Heart right ventricle (tissue), 16 donors: ENCODE measurements around the gene SH3RF3. TPM values are rescaled to one million over a fixed set of nuclear protein-coding genes. Genes with fewer than 3 reads are reported as not detected.

Experiments
- ATAC-seq, 8 donors: fragments of 200-7000 bp; cut with Tn5 transposase; one replicate each; pipeline ENCODE4 v1.9.1; 2020; ENCODE audit warnings: mild to moderate bottlenecking in 8 of 8, moderate library complexity in 8 of 8, moderate number of reproducible peaks in 1 of 8
- DNase-seq, 2 donors: peaks; one replicate each; pipeline ENCODE4 v3.0.0-alpha.2; 2020
- H3K27ac ChIP-seq, 10 donors: fragments of 200-600 bp; sonication (generic) in 2 of 10; one replicate each; pipeline versions ENCODE4 v1.5.0 to v1.8.0; 2020 to 2022; ENCODE audit warnings: mild to moderate bottlenecking in 3 of 10
- H3K27me3 ChIP-seq, 7 donors: fragments of 200-600 bp; one replicate each; pipeline ENCODE4 v1.8.0; 2021 to 2022; ENCODE audit warnings: mild to moderate bottlenecking in 2 of 7
- H3K36me3 ChIP-seq, 9 donors: fragments of 200-600 bp; sonication (generic) in 1 of 9; one replicate each; pipeline versions ENCODE4 v1.5.0 to v1.8.0; 2020 to 2022; ENCODE audit warnings: mild to moderate bottlenecking in 2 of 9
- H3K4me1 ChIP-seq, 9 donors: fragments of 200-600 bp; sonication (generic) in 1 of 9; one replicate each; pipeline versions ENCODE4 v1.5.0 to v1.8.0; 2020 to 2022; ENCODE audit warnings: mild to moderate bottlenecking in 4 of 9
- H3K4me3 ChIP-seq, 10 donors: fragments of 200-600 bp; sonication (generic) in 2 of 10; one replicate each; pipeline versions ENCODE4 v1.5.0 to v1.8.0; 2020 to 2022; ENCODE audit warnings: mild to moderate bottlenecking in 7 of 10, moderate library complexity in 2 of 10
- H3K9me3 ChIP-seq, 11 donors: fragments of 200-600 bp in 10 of 11; sonication (generic) in 2 of 11; one replicate each; pipeline versions ENCODE4 v1.5.0 to v1.8.0; 2013 to 2022; ENCODE audit warnings: mild to moderate bottlenecking in 2 of 11, control low read depth in 1 of 11, moderate library complexity in 1 of 11
- WGBS, 2 donors: extraction: QIAGEN DNeasy Blood & Tissue Kit; methylation state at CpG; one replicate each; pipeline ENCODE4 v1.1.7; 2013; ENCODE audit warnings: inconsistent platforms in 1 of 2; 5-methylcytosine and 5-hydroxymethylcytosine counted together
- intact Hi-C, 10 donors: fragments of 100-400 bp; cut with DNase I; formaldehyde crosslinking; loops; one replicate each; pipeline versions ENCODE4 v1.11.1 to v1.14.2; 2022
- polyA plus RNA-seq, 2 donors: library from polyadenylated mRNA; stranded (reverse); fragments of 200-250 nt; gene quantifications; one replicate each; pipeline ENCODE4 v1.2.3, GENCODE V29; 2013
- total RNA-seq, 10 donors: library from RNA; stranded (reverse); fragmentation: NEBNext Ultra II Directional in 3 of 10; extraction: Animal tissue kit (Norgen Biotek cat#: 25700) in 3 of 10; gene quantifications; one replicate each; pipeline versions ENCODE4 v1.2.1 to v1.2.4, GENCODE V29; 2021 to 2023
- TF ChIP-seq, protein P1 (sequence below), 9 donors: fragments of 200-600 bp; sonication (generic) in 2 of 9; IDR thresholded peaks; one replicate each; pipeline versions ENCODE4 v1.5.0 to v1.8.0; 2021 to 2022; ENCODE audit warnings: antibody characterized with exemption in 9 of 9, mild to moderate bottlenecking in 5 of 9, moderate library complexity in 1 of 9
- donor health status: Arrhythmogenic right ventricular cardiomyopathy.
- donor health status: ischemic (EF 13 %, LVEDD 7.1; RV severe dilation, severe dysfunction).
- donor health status: healthy with polysubstance abuse.
- donor health status: DM: no; HTN: yes; CAD: no.
- donor health status: DM: no; HTN: no; CAD: no.
- donor health status: ischemic (EF 25% LVEDD 6.9; RV normal size, moderate dysfunction).
- donor health status: ischemic (EF 25% LVEDD 5.7; RV mildly dilated, moderate dysfunction).
- donor health status: healthy.
- donor health status: DM: yes; HTN: yes; CAD: no.
- donor health status: Ischemic cardiomyopathy.
- donor health status: ischemic (EF 35%, LVEDD 5.7; RV mildly dilated, moderate dysfunction).
- donor health status: nonischemic (EF 11% LVEDD 7.7; RV severe dilation, severe dysfunction).
- donor health status: DM: yes; HTN: yes; CAD: no.
- donor health status: PGD.
- donor health status: ischemic (EF 29% LVEDD 5.4; RV normal size, mild dysfunction).
- donor health status: nonischemic (EF 23%, LVEDD 6.1; RV moderate dilation, normal function).

SH3RF3 gene
- total and polyA plus RNA-seq, 12 donors = 5.0 to 11.5 (median 8.6) TPM

GRCh38 chr2:109446278-109447131 is 317.5 kb downstream of the SH3RF3 start:
- Histone ChIP-seq H3K4me3 (no peak overlapping the region), H3K27ac (no peak overlapping the region), H3K9me3 (peaks cover 0 to 39% (median 11%) of the 10 kb centered on the region in 11 donors), H3K4me1 (peaks cover 0 to 27% (median 18%) of the 10 kb centered on the region in 9 donors), H3K36me3 (peaks cover 0 to 15% (median 4%) of the 10 kb centered on the region in 9 donors), H3K27me3 (no peaks in the 10 kb centered on the region)
- TF ChIP-seq, protein P1, sequence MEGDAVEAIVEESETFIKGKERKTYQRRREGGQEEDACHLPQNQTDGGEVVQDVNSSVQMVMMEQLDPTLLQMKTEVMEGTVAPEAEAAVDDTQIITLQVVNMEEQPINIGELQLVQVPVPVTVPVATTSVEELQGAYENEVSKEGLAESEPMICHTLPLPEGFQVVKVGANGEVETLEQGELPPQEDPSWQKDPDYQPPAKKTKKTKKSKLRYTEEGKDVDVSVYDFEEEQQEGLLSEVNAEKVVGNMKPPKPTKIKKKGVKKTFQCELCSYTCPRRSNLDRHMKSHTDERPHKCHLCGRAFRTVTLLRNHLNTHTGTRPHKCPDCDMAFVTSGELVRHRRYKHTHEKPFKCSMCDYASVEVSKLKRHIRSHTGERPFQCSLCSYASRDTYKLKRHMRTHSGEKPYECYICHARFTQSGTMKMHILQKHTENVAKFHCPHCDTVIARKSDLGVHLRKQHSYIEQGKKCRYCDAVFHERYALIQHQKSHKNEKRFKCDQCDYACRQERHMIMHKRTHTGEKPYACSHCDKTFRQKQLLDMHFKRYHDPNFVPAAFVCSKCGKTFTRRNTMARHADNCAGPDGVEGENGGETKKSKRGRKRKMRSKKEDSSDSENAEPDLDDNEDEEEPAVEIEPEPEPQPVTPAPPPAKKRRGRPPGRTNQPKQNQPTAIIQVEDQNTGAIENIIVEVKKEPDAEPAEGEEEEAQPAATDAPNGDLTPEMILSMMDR (IDR thresholded peaks at IDR 0.05) = no peak
- intact Hi-C loops = loop anchor here in 2 of 10 donors (10.0 kb wide), 1 partner anchor 48 kb away; no protein-coding TSS in a partner anchor
- 86 to 87% methylated on average over 20 of the region's 20 CpGs for WGBS, 2 donors
- DNase-seq = no peak
- ATAC-seq = no peak

GRCh38 chr2:109447251-109447661 is 318.3 kb downstream of the SH3RF3 start:
- H3K4me1 ChIP-seq = peaks cover 0 to 28% (median 18%) of the 10 kb centered on the region in 9 donors
- 73 to 79% methylated on average over 9 of the region's 9 CpGs for WGBS, 2 donors
- H3K9me3 ChIP-seq = peaks cover 0 to 31% (median 11%) of the 10 kb centered on the region in 11 donors
- no peak overlapping the region for H3K4me3 ChIP-seq
- DNase-seq (no peak), ATAC-seq (no peak)
- H3K36me3 ChIP-seq = peaks cover 0 to 15% (median 4%) of the 10 kb centered on the region in 9 donors
- intact Hi-C loops = loop anchor here in 2 of 10 donors (10.0 kb wide), 1 partner anchor 48 kb away; no protein-coding TSS in a partner anchor
- no peak overlapping the region for H3K27ac ChIP-seq
- TF ChIP-seq, protein P1 (IDR thresholded peaks at IDR 0.05) = no peak
- no peaks in the 10 kb centered on the region for H3K27me3 ChIP-seq

DNA sequence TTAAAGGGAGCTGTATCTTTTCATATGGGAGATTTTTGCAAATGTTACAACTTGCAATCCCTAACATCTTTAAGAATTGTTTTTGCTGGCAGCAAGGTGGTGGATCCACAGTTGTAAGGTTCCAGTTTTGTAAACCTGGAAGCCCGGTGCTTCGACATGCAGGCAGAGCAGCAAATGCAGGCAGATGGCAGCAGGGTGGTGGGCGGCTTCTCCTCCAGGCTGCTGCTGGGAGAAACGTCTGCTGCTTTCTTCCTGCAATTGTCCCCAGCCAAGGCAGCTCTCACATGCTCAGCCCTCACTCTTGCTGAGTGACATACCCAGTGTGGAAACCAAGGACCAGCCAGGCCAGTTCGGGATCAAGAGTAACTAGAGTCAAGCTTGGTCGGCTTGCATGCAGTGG is 318.8 kb downstream of the SH3RF3 start:
- WGBS, 2 donors = 71 to 75% methylated on average over 6 of the region's 6 CpGs
- no peak overlapping the region for H3K4me3 ChIP-seq
- no peak overlapping the region for H3K27ac ChIP-seq
- peaks cover 0 to 13% (median 4%) of the 10 kb centered on the region in 9 donors for H3K36me3 ChIP-seq
- TF ChIP-seq, protein P1 (IDR thresholded peaks at IDR 0.05) = no peak
- no peaks in the 10 kb centered on the region for H3K27me3 ChIP-seq
- ATAC-seq = no peak
- peaks cover 0 to 26% (median 7%) of the 10 kb centered on the region in 11 donors for H3K9me3 ChIP-seq
- intact Hi-C loops = loop anchor here in 2 of 10 donors (10.0 kb wide), 1 partner anchor 47 kb away; no protein-coding TSS in a partner anchor
- DNase-seq = no peak
- H3K4me1 ChIP-seq = peaks cover 0 to 28% (median 18%) of the 10 kb centered on the region in 9 donors

GRCh38 chr2:109448207-109448606 is 319.2 kb downstream of the SH3RF3 start:
- Histone ChIP-seq H3K27ac (no peak overlapping the region), H3K36me3 (peaks cover 0 to 11% (median under 1%) of the 10 kb centered on the region in 9 donors), H3K4me3 (no peak overlapping the region), H3K9me3 (peaks cover 0 to 22% (median 3%) of the 10 kb centered on the region in 11 donors), H3K4me1 (peaks cover 0 to 28% (median 18%) of the 10 kb centered on the region in 9 donors), H3K27me3 (no peaks in the 10 kb centered on the region)
- WGBS, 2 donors = 97 to 98% methylated on average over 4 of the region's 4 CpGs
- DNase-seq = no peak
- no peak for ATAC-seq
- intact Hi-C loops = loop anchor here in 2 of 10 donors (10.0 kb wide), 1 partner anchor 47 kb away; no protein-coding TSS in a partner anchor
- TF ChIP-seq, protein P1 (IDR thresholded peaks at IDR 0.05) = no peak
